CD4-positive, alpha-beta T cell treated with Interferon gamma for 1 hour (primary cell): ENCODE measurements around the gene SRGAP2B.
"Not testable (repeated sequence)": the region's sequence is repeated elsewhere in the genome, so short reads cannot be mapped to it uniquely, and the experiment has no call there.

Source experiments
- DNase-seq: peaks from one replicate; pipeline ENCODE4 v3.0.0-alpha.2; 2020

The SRGAP2B gene

GRCh38 chr1:145041519-145041918 lies 53.6 kb downstream of the SRGAP2B start:
- DNase-seq, result not testable (repeated sequence)

GRCh38 chr1:145036019-145036418 lies 59.1 kb downstream of the SRGAP2B start:
- DNase-seq, result not testable (repeated sequence)

- DNase-seq, result not testable (repeated sequence)
These were observed 61.6 kb downstream of the SRGAP2B start for GRCh38 chr1:145033523-145033922.

- DNase-seq, result not testable (repeated sequence)
These were observed 67.9 kb downstream of the SRGAP2B start for GRCh38 chr1:145027251-145027650.

GRCh38 chr1:145025286-145025685 lies 69.8 kb downstream of the SRGAP2B start:
- DNase-seq, result not testable (repeated sequence)

GRCh38 chr1:145022259-145022658 lies 72.9 kb downstream of the SRGAP2B start:
- not testable (repeated sequence) for DNase-seq

- not testable (repeated sequence) for DNase-seq
These were observed 73.4 kb downstream of the SRGAP2B start for GRCh38 chr1:145021749-145022148.

- DNase-seq, result not testable (repeated sequence)
These were observed 75.4 kb downstream of the SRGAP2B start for GRCh38 chr1:145019709-145020108.

GRCh38 chr1:145017725-145018124 lies 77.4 kb downstream of the SRGAP2B start:
- not testable (repeated sequence) for DNase-seq

- DNase-seq, result not testable (repeated sequence)
These were observed 78.7 kb downstream of the SRGAP2B start for GRCh38 chr1:145016492-145016862.

GRCh38 chr1:145015744-145016491 lies 79.2 kb downstream of the SRGAP2B start:
- not testable (repeated sequence) for DNase-seq

- not testable (repeated sequence) for DNase-seq
These were observed 81.8 kb downstream of the SRGAP2B start for GRCh38 chr1:145013353-145013752.

GRCh38 chr1:145011811-145012210 lies 83.3 kb downstream of the SRGAP2B start:
- DNase-seq, result not testable (repeated sequence)

GRCh38 chr1:145010580-145010979 lies 84.5 kb downstream of the SRGAP2B start:
- DNase-seq, result not testable (repeated sequence)

GRCh38 chr1:145009928-145010327 lies 85.2 kb downstream of the SRGAP2B start:
- not testable (repeated sequence) for DNase-seq

- DNase-seq, result not testable (repeated sequence)
These were observed 86.7 kb downstream of the SRGAP2B start for GRCh38 chr1:145008388-145008787.

GRCh38 chr1:145005142-145005541 lies 90.0 kb downstream of the SRGAP2B start:
- DNase-seq, result not testable (repeated sequence)

- DNase-seq, result not testable (repeated sequence)
These were observed 93.7 kb downstream of the SRGAP2B start for GRCh38 chr1:145001381-145001780.

GRCh38 chr1:145000743-145001326 lies 94.3 kb downstream of the SRGAP2B start:
- not testable (repeated sequence) for DNase-seq

GRCh38 chr1:145000074-145000742 lies 94.9 kb downstream of the SRGAP2B start:
- DNase-seq, result not testable (repeated sequence)

GRCh38 chr1:144998981-144999273 lies 96.2 kb downstream of the SRGAP2B start:
- DNase-seq, result not testable (repeated sequence)

- DNase-seq, result not testable (repeated sequence)
These were observed 96.8 kb downstream of the SRGAP2B start for GRCh38 chr1:144998134-144998980.
